Activated CD8-positive, alpha-beta memory T cell treated with anti-CD3 and anti-CD28 coated beads, Interleukin-2, amount 50 U/mL, for 24 hours (primary cell): Measurements from ENCODE around the gene SOCS6.
"Not testable (repeated sequence)": the region's sequence is repeated elsewhere in the genome, so short reads cannot be mapped to it uniquely, and the experiment has no call there.

Experiments used
- DNase-seq: peaks from one replicate; pipeline ENCODE4 v3.0.0-alpha.2; 2020; ENCODE audit errors: extremely low read depth

SOCS6 gene

DNA sequence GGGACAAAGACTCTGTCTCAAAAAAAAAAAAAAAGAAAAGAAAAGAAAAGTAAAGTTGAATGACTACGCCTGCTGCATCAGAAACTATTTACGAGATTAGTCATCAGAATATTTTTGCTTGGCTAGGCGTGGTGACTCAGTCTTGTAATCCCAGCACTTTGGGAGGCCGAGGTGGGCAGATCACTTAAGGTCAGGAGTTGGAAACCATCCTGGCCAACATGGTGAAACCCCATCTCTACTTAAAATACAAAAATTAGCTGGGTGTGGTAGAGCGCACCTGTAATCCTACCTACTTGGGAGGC is 69.2 kb downstream of the SOCS6 start:
- not testable (repeated sequence) for DNase-seq

DNA sequence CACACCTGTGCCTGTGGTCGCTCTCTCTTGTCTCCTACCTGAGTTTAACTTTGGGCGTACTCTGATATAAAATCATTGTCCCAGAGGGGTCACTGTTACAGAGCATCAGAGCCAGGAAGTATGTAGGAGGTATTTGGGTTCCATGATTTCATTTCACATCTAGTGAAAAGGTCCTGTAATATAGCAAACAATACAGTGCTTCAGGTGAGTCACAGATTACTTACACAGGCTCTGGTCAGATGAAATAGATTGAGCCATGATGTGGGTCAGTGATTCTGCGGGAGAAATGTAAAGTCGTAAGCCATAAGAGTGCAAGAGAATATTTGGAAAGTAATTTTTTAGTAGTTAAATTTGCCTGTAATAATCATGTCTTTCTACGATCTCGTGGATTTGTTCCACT is 70.2 kb downstream of the SOCS6 start:
- DNase-seq, result no peak

DNA sequence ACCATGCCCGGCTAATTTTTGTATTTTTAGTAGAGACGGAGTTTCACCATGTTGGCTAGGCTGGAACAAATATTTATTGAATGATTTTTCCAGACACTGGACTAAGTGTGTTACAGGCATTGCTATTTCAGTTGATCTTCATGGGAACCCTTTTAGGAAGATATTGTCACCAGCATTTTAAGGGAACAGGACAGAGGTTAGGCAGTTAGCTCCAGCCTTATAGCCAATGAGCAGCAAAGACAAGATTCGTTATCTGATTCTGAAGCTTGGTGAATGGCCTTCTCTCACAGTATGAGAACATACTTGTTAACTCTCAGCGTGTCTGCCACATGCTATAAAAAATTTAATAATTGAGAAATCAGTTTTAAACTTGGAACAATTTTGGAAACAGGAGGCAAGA is 73.4 kb downstream of the SOCS6 start:
- DNase-seq, result no peak

DNA sequence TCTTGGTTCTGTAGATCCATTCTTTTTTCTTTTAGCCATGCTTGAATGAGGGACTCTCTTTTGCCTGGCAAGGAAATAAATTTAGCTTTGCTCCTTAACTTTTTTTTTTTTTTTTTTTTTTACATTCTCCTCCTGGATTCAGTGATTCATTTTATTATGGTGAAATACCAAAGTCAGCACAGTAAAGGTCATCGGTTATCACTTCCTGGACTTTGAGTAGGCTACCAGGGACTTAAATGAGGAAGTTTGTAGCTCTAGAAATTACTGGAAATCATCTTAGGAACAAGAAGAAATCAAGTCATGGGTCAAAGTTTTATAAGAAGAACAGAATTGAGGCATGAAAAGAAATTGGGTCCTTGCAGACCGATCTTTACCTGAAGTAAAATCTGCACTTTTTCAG is 75.0 kb downstream of the SOCS6 start:
- DNase-seq, result no peak

DNA sequence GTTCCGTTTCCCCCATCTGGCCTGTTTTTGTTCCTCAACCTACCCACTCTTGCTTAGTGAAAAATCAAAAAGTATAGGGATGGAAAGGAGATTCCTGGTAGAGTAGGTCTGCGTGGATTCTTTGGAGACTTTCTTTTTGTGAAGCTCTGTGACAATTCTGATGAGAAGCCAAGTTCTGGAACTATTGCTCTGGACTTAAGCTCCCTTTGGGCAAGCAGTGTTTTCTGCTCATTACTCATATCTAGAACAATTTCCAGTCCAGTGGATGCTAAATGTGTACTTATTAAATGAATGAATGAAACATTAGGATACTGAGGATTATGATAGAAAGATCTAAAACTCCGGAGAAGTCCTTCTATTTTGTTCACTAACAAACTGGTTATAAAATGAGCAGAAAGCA is 76.5 kb downstream of the SOCS6 start:
- DNase-seq, result no peak

DNA sequence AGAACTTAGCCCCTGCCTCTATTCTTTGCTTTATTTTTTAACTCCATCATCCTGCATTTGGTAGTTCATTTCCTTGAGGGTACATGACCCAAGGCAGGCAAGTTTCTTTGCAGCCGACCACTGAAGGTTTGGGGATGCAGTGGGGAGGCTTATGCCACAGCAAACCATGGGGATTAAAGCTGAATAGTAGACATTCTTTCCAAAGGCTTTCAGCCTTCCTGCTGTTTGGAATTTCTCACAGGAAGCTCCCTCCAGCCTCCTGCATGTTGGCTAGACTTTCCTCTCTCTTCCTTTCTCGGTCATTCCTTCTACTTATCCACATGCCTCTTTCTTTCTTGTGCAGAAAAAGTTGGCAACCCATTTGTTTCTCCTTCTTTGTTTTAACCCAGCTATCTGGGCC is 77.3 kb downstream of the SOCS6 start:
- DNase-seq, result no peak

DNA sequence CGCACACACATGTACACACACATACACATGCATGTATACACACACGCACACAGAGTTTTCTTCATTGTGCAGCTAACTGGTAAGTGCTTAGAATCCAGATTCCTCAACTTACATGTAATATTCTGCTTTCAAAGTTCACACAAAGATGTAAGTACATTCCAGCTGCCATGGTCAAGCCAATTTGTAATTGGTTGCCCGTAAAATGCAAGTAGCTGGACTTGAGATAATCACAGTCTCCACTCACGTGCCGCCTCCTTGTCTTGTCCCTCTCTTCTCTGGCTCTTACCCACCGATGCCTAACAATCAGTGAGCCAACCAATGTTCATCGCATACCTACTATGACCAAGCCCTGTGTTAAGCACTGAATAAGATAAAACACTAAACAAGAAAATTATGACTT is 77.8 kb downstream of the SOCS6 start:
- DNase-seq, result no peak

DNA sequence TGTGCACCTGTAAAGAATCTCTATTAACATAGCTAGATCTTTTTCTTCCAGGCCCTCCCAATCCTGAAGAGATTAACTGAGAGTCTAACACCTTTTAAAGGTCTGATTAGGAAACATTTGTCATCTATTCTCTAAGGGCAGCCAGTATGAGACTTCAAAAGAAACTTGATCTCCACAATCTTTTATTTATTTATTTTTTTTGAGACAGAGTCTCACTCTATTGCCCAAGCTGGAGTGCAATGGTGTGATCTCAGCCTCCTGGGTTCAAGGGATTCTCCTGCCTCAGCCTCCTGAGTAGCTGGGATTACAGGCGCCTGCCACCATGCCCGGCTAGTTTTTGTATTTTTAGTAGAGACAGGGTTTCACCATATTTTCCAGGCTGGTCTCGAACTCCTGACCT is 78.5 kb downstream of the SOCS6 start:
- not testable (repeated sequence) for DNase-seq

DNA sequence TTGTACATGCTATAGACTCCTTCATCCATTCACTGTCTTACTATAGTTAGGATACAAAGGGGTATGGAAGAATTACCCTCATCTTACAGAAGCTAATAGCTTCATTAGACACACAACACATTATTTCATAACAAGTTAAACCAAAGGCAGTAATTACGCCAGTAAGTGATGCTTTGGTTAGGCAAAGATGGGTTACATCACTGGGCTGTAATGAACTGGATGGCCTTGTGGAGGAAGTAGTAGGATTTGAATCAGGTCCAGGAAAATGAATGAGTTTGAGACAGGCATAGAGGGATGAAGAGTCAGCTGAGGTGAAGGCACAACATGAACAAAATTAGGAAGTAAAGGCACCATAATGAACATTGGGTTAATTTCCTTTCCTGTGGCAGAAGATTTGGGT is 80.1 kb downstream of the SOCS6 start:
- no peak for DNase-seq

DNA sequence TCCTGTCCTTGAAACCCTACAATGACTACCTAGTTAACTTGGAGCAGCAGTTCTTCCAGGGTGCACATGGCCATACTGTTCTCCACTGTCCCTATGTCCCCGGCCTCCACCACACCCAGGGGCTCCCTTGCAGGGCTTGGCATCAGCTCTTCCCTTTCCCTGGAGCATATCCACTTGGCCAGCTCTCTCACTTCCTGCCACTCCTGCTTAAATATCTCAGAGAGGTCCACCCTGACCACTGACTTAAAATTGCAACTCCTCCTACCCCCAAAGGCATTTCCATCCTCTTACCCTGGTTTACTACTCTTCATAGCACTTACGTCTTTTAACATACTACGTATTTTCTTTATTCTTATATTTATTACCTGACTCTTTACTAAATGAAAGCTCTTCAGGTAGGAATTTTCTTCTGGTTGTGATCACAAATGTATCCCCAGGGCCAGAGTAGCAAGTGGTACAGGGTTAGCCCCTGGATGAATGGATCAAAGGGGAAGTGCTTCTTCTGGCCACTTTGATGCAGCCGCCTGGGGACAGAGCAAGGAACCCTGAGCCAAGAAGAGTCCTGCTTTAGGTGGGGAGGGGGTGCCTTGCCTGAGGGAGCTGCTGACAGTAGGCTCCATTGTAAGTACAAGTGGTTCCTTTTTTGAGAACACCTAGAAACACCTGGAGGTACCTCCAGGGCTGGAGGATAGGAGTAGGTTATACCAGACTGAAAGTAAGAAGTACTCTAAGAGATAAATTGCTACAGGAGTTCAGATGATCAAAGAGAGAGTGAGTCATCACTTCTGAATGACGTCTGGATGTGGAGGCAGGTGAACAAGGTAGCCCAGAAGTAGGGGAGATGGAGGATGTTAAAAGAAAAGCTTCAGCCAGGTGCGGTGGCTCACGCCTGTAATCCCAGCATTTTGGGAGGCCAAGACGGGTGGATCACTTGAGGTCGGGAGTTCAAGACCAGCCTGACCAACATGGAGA is 82.2 kb downstream of the SOCS6 start:
- DNase-seq, result no peak

DNA sequence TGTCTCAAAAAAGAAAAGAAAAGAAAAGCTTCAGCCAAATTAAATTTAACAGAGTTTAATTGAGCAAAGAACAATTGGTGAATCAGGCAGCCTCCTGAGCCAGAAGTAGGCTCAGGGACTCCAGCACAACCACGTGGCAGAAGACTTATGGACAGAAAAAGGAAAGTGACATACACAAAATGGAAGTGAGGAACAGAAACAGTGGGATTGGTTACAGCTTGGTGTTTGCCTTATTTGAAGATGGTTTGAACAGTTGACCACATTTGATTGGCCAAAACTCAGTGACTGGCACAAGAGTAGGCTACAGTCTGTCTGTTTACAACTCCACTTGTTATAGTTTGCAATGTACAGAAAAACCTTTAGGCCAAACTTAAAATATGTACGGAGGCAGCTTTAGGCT is 83.1 kb downstream of the SOCS6 start:
- DNase-seq, result no peak

DNA sequence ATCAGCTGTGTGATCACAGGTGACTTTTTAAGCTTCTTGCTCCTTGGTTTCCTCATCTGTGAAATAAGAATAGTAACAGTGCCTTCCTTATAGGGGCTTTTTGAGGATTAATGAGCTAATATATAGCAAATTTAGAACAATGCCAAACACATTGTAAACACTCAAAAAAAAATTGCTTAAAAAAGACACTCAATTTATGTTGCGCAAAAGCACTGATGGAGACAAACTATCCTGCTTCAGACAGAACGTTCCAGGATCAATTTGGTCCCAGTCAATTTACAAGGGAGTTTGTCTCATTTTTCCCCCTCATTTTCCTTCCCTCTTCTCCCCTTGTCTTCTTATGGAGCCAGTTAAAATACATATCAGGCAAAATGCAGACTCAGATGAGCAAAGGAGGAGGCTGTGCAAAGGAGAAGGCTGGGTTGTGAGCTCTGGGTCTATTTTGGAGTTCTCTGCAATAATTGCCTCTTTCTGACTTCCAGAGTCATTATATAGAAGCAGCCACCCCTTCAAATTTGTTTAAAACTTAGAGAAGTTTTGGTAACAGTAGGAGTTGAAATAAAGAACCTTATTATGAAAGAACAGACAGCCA is 83.7 kb downstream of the SOCS6 start:
- no peak for DNase-seq

DNA sequence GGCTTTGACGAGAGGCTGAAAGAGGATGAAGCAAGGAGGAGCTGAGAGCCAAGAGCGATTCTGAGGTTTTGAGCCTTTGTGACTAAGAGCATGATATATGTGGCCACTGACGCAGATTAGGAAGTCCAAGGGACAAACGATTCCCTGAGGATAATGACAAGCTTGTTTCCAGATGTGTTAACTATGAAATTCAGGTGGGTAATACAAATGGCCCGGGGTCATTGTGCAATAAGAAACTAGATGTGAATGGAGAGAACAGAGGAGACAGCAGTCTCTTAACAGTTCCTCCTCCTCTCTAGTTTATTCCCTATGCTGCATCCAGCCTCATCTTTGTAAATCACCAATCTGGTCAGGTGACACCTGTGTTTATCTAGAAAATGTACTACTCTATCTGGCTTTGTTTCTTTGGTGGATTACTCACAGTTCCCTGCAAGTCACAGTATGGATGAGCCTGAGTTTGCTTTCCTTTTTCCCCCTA is 84.2 kb downstream of the SOCS6 start:
- DNase-seq, result no peak

DNA sequence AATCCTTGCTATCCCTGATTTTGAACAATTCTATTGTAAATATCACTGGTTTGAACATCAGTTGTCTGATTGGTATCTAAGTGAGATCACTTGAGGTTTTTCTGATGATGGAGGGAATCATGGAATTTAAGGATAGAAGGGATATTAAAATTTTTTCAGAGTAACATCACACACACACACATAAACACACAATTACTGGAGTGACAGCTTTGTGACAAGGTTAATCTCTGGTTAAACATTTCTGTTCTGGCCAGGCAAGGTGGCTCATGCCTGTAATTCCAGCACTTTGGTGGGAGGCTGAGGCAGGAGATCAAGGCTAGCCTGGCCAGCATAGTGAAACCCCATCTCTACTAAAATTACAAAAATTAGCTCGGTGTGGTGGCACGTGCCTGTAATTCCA is 85.3 kb downstream of the SOCS6 start:
- no peak for DNase-seq

DNA sequence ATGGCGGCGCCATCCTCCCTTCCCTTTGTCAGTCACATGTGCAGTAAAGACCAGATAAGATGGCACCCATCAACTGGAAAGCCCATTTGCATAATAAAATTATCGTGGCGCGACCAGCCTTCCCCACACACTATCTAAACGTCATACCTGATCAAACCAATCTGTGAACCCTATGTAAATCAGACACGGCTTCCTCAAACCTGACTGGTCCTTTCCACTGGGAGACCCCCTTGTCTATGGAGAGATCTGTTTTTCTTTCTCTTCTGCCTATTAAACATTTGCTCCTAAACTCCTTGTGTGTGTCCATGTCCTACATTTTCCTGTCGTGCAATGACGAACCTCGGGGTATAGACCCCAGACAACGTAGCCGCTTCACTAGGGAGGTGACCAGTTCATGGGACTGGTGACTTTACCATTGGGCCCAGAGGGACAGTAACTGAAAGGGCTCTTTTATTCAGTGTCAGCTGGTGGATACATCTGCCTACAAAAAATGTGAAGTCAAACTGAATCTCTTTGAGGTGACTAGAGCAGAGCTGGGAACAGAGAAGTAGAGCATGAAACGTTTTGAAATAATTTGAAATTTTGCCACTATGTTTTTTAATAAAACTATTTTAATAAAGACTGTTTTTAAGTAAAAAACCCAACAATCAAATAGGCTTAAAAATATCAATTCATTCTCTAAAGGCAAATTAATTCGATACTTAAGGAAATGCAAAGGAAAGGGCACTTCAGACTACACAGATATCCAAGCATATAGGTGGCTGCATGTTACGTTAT is 87.5 kb downstream of the SOCS6 start:
- DNase-seq, result no peak

DNA sequence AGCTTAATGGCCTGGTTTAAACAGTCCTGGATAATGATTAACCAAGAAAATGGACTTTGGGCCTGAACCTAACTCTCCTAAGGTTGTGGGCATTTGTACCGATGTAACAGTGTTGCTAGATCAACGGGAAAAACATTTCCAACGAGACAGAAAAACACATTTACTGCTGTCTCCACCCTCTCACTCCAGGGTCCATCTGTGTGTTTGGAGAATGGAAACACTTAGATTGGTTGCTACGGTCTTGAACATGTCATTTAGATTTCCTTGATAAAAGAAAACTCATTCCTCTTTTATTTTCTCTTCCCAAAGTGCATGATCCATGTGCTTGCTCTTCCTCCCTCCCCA is 88.0 kb downstream of the SOCS6 start:
- no peak for DNase-seq

DNA sequence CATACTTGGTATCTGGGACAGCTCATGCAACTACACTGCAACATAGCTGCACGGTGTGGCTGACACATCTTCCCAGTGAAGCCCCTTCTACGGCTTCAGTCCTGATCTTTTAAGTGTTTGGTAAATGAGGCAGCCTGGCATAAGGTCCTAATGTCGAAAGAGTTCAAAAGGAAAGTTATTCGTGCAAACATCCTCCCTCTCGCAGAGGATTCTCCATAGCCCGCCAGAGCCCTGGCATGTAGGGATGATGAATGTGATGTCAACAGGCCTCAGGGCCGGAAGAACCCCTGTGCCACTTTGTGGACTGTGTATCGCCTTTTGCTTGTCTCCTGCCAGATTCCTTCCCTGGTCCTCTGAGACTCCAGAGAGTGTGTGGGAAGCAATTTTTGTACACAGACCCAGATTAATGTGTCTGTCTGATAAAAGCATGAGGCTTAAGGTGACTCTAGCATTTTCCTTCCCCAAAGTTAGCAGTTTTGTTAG is 88.5 kb downstream of the SOCS6 start:
- DNase-seq, result no peak

DNA sequence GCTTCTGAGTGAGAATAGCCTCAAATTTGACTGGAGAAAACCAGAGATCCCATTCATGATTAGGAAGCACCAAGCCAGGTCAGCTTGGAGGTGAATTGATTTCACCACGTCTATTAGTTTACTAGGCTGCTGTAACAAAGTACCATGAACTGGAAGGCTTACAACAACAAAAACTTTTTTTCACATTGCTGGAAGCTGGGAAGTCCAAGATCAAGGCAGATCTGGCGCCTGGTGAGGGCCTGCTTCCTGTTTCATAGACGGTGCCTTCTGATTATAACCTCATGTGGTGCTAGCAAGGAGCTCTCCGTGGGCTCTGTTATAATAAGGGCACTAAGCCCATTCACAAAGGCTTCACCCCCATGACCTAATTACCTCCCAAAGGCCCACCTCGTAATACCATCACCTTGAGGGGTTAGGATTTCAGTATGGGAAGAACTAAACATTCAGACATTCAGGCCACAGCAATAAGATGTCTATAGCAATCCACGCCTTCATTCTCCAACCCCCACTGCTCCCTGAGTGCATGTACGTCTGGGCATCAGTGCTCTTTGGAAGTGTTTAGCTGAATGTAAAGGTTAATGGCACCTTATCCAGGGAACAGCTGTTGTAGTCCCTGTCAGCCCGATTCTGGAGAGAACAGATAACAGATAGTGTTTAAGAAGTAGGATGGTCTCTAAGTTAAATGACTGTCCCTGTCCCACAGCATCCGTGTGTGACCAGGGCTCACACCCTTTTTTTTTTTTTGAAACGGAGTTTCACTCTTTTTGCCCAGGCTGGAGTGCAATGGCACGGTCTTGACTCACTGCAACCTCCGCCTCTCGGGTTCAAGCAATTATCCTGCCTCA is 89.2 kb downstream of the SOCS6 start:
- DNase-seq, result no peak
